Measurements from ENCODE around the gene KISS1R.
"Not testable (repeated sequence)": the region's sequence is repeated elsewhere in the genome, so short reads cannot be mapped to it uniquely, and the experiment has no call there.

Gene KISS1R

DNA sequence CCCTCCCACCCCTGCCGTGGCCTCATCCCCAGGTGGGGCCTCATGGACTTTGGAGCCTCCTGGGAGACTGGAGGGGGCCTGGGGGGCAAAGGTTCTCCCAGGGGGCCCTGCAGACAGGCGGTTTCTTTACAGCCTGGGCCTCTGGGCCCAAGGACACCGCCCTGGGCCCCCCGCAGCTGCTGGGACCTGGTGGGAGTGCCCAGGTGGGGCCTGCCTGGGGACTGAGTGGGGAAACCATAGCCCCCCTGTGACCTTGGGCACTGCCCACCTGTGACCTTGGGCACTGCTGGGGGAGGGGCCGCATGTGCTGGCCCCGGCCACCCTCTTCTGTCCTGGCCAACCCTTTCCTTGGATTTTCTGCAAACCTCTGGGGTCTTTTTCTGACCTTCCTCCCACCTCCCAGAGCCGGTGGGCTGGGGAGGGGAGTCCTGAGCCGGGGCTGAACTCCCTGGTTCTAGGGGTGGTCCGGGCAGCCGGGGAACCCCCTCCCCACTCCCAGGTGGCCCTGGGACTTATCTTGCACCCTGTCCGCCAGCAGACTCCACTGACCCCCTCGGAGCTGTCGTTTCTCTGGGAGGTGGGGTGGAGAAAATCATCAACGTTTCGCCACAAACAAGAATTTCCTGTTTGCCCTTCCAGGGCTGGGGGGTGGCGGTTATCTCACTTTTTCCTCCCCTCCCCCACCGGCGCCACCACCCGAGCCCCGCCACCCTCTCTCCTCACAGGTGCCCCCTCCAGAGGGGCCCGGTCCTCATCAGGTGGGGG, 35.7 kb downstream of the KISS1R start:
- Histone ChIP-seq H3K9me3 (no peaks in the 10 kb centered on the region), H3K9ac (peak overlapping the region; percentile 76), H3K4me1 (peaks cover 95% of the 10 kb centered on the region), H3K4me3 (peak overlapping the region; percentile 62), H3K36me3 (no peaks in the 10 kb centered on the region), H4K20me1 (peaks cover 53% of the 10 kb centered on the region), H3K27me3 (no peaks in the 10 kb centered on the region), H3K27ac (peak overlapping the region; percentile 89), H3K4me2 (peak overlapping the region; percentile 99)
- TF ChIP-seq Cebpa-rat (IDR thresholded peaks at IDR 0.05), result no peak

DNA sequence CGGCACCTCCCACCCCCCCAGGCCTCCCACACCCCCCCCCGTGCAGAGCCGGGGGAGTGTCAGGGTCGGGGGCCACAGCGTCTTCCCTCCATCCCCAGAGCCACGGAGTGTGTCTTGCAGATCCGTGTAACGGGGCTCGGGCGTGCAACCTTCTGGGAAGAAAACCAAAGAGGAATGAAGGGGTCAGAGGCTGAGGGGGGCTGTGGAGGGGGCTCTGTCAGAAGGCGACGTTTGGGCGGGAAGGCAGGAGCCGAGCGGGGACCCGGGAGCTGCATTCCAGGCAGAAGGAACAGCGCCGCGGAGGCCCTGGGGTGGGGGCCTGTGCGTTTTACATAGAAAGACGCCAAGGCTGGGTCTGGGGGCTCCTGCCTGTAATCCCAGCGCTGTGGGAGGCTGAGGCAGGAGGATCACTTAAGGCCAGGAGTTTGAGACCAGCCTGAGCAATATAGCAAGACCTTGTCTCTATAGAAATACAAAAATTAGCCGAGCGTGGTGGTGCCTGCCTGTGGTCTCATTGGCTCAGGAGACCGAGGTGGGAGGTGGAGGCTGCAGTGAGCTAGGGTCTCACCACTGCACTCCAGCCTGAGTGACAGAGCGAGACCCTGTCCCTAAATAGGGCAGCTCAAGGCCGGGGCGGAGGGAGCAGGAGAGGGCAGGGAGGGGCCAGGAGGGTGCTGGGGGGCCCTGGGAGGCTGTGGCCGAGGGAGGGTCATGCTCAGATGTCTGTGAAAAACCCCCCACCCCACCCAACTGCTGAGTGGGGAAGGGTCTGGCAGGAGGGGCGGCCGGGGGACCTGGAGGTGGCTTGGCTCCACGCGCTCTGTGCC, 36.5 kb downstream of the KISS1R start:
- Histone ChIP-seq H3K9me3 (no peaks in the 10 kb centered on the region), H3K9ac (peak overlapping the region; percentile 42; the same call in 1 of the 2 replicates), H3K27me3 (no peaks in the 10 kb centered on the region), H3K36me3 (no peaks in the 10 kb centered on the region), H3K27ac (peak overlapping the region; percentile 89), H3K4me2 (peak overlapping the region; percentile 99), H3K4me1 (peaks cover 87% of the 10 kb centered on the region), H3K4me3 (peak overlapping the region; percentile 62), H4K20me1 (peaks cover 47% of the 10 kb centered on the region)
- no peak for TF ChIP-seq Cebpa-rat (IDR thresholded peaks at IDR 0.05)

DNA sequence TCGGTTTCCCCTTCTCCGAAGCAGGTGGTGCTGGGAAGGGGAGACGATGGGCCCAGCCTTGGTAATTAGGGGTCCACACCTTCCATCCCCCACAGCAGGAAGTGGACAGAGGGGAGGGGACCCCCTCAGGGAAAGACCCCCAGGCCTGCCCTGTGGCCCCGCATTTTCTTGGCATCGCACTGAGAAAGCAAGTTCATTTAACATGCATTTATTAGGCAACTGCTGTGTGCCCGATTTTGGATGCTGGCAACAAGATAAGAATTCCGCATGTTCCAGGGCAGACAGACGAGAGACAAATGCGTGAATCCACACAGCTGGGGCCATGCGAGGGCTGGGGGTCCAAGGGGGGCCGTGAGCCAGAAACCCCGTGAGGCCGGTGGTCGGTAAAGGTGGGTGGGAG, 37.1 kb downstream of the KISS1R start:
- Histone ChIP-seq H3K9me3 (no peaks in the 10 kb centered on the region), H3K27me3 (no peaks in the 10 kb centered on the region), H3K27ac (peak overlapping the region; percentile 89), H3K9ac (peak overlapping the region; percentile 42), H3K4me1 (peaks cover 81% of the 10 kb centered on the region), H3K4me3 (peak overlapping the region; percentile 62; the same call in 1 of the 2 replicates), H4K20me1 (peaks cover 52% of the 10 kb centered on the region), H3K4me2 (peak overlapping the region; percentile 99), H3K36me3 (peaks cover 6% of the 10 kb centered on the region; the same call in 1 of the 2 replicates)
- TF ChIP-seq Cebpa-rat (IDR thresholded peaks at IDR 0.05), result no peak

DNA sequence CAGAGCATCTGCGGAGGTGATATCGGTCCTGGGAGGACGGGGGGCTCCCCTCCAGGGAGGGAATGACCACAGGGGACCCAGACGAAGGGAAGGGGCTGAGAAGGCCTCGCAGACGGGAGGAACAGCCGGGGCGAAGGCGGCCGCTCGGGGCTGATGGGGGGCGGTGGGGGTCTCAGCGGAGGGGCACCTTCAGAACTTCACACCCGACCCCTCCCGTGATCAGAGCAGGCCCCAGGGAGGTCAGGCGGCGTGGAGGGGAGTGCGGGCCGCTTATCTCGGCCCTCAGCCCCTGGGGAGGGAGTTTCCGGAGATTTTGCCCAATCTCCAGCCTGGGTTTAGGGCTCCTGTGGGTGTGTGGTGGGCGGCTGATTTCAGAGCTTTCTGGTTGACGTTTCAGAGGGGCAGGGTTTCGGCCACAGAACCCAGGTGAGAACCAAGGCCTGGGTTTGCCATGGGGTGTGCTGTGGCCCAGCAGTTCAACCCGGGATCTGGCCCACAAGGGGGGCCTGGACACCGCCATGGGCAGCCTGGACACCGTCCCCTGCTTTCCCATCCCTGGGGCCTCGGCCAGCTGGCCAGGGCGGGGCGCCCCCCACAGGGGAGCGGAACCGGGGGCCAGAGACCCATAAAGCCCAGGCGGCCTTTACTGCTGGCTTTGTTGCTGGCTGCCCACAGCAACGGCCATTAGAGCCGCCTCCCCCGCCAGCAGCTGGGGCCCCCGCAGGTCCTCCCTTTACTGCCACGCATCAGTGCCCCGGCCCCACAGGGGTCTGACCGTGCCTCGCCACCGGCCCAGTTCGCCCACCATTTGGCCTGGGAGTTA, 37.8 kb downstream of the KISS1R start:
- H4K20me1 ChIP-seq, result peaks cover 58% of the 10 kb centered on the region
- peak overlapping the region; percentile 89 for H3K27ac ChIP-seq
- no peaks in the 10 kb centered on the region for H3K27me3 ChIP-seq
- H3K9ac ChIP-seq, result peak overlapping the region; percentile 42
- H3K9me3 ChIP-seq, result no peaks in the 10 kb centered on the region
- H3K4me2 ChIP-seq, result peak overlapping the region; percentile 99
- H3K36me3 ChIP-seq, result peaks cover 12% of the 10 kb centered on the region
- no peak for TF ChIP-seq Cebpa-rat (IDR thresholded peaks at IDR 0.05)
- peaks cover 75% of the 10 kb centered on the region for H3K4me1 ChIP-seq
- H3K4me3 ChIP-seq, result peak overlapping the region; percentile 62

DNA sequence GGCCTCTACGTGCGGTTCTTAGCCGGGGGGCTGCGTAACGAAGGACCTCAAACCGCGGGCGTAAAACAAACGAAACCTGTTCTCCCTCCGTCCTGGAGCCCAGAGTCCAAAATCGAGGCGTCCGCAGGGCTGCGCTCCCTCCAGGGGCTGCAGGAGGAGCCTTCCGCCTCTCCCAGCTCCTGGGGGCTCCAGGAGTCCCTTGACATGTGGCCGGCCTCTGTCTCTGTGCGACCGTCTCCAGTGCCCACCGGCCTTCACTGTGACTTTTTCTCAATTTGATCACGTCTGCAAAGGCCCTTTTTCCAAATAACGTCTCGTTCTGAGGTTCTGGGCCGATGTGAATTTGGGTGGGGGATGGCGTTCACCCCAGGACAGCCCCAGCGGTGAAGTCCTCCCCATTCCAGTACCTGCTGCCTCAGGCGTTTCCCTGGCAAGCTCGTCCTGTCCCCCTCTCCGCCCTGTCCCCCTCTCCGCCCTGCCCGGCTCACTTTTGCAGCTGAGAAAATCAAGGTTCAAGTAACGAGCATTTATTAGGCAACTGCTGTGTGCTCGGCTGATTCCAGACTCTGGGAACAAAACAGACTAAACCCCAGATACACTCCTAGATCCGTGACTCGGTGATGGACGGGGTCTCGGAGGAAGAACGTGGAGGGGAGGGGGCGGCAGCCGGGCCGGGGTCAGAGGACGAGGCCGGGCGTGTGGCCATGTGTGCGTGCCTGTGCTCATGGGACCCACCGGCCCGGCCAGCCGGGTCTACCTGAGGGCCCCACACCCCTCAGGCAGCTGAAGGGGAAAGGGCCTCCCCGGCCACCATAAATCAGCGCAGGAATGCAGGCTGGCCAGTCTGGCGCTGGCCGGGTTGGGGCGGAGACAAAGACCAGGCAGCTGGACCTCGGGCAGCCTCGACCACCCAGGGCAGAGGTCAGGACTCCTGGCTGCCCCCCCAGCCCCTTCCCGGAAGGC, 39.0 kb downstream of the KISS1R start:
- H3K27me3 ChIP-seq, result no peaks in the 10 kb centered on the region
- no peak overlapping the region for H3K4me3 ChIP-seq
- H3K4me2 ChIP-seq, result peak overlapping the region; percentile 99
- H3K36me3 ChIP-seq, result peaks cover 24% of the 10 kb centered on the region
- H4K20me1 ChIP-seq, result peaks cover 64% of the 10 kb centered on the region
- no peaks in the 10 kb centered on the region for H3K9me3 ChIP-seq
- no peak overlapping the region for H3K9ac ChIP-seq
- H3K4me1 ChIP-seq, result peaks cover 63% of the 10 kb centered on the region
- H3K27ac ChIP-seq, result peak overlapping the region; percentile 89; the same call in 1 of the 2 replicates
- TF ChIP-seq Cebpa-rat (IDR thresholded peaks at IDR 0.05), result no peak

DNA sequence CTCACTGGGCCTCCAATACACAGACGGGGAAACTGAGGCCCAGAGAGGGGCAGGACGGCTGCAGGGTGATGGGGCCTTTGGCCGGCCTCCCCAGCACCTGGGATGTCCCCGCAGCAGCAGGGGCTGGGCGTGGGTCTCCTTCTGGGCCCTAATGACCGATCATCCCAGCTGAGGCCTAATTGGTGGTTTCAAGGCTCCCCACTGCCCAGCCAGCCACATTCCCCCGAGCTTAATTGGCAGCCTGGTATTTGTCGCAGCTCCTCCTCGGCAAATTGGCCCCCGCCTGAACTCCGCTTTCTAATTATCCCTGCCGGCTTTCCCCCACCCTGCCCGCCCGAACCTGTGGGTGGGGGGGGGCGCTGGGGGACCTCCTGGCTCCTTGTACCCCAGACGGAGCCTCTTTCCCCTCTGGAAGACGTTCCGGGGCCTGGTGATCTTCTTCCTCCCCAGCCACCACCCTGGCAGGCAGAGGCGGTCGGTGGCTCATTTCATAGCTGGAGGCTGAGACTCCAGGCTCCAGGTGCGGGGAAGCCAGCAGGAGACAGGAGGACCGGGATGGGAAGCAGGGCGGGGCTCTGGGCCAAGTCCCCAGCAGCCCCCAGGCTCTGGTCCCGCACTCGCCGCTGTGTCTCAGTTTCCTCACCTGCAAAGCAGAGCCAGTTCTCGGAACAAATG, 39.8 kb downstream of the KISS1R start:
- Histone ChIP-seq H3K9me3 (no peaks in the 10 kb centered on the region), H3K4me3 (no peak overlapping the region), H3K4me2 (no peak overlapping the region), H3K27me3 (no peaks in the 10 kb centered on the region), H3K27ac (no peak overlapping the region), H3K36me3 (peaks cover 31% of the 10 kb centered on the region), H3K9ac (no peak overlapping the region), H3K4me1 (peaks cover 57% of the 10 kb centered on the region), H4K20me1 (peaks cover 56% of the 10 kb centered on the region)
- TF ChIP-seq Cebpa-rat (IDR thresholded peaks at IDR 0.05), result no peak

DNA sequence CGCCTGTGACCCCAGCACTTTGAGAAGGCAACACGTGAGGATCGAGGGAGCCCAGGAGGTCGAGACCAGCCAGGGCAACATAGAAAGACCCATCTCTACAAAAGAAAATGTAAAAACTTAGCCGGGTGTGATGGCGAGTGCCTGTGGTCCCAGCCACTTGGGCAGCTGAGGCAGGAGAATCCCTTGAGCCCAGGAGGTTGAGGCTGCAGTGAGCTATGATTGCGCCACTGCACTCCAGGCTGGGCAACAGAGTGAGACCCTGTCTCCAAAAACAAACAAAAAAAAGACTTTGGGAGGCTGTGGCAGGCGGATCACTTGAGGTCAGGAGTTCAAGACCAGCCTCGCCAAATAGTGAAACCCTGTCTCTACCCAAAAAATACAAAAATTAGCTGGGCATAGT, 40.4 kb downstream of the KISS1R start:
- not testable (repeated sequence) for H3K4me2 ChIP-seq, H3K4me3 ChIP-seq, H3K9me3 ChIP-seq, H3K27me3 ChIP-seq, H3K27ac ChIP-seq, H3K9ac ChIP-seq
- H4K20me1 ChIP-seq, result peaks cover 55% of the 10 kb centered on the region
- peaks cover 54% of the 10 kb centered on the region for H3K4me1 ChIP-seq
- peaks cover 36% of the 10 kb centered on the region for H3K36me3 ChIP-seq

Data from BLaER1 (cell line).